Measurements from ENCODE around the gene C17orf113. TPM values are rescaled to one million over a fixed set of nuclear protein-coding genes. Genes with fewer than 3 reads are reported as not detected.

The C17orf113 gene
- total and polyA plus RNA-seq, 10 donors = 0.35 to 1.6 (median 0.63) TPM

- no peak for DNase-seq
- no peaks in the 10 kb centered on the region for H3K4me1 ChIP-seq
- no peaks in the 10 kb centered on the region for H3K36me3 ChIP-seq
- H3K9me3 ChIP-seq = no peaks in the 10 kb centered on the region
- whole genome bisulfite sequencing, 5 donors = 85 to 88% (median 86%) methylated on average over 8 of the region's 8 CpGs
- H3K27ac ChIP-seq = no peak overlapping the region
- intact Hi-C loops (cut with DNase I; ENCODE audit: low total_unique reads) = no loop called here
- TF ChIP-seq POLR2A (IDR thresholded peaks at IDR 0.05) (no peak), CTCF (IDR thresholded peaks at IDR 0.05 in 8 of 11, conservative IDR thresholded peaks at IDR 0.05 in 3 of 11) (no peak), POLR2AphosphoS5 (IDR thresholded peaks at IDR 0.05) (no peak)
- no peak overlapping the region for H3K4me3 ChIP-seq
- H3K27me3 ChIP-seq (replicated peaks in 1 of 7) = peaks cover 0 to 52% (median 10%) of the 10 kb centered on the region in 7 donors
Observed at GRCh38 chr17:42090964-42091790, 40.8 kb upstream of the C17orf113 start.

GRCh38 chr17:42088736-42089135 is 38.3 kb upstream of the C17orf113 start:
- intact Hi-C loops (cut with DNase I; ENCODE audit: low total_unique reads) = no loop called here
- TF ChIP-seq CTCF (IDR thresholded peaks at IDR 0.05 in 8 of 11, conservative IDR thresholded peaks at IDR 0.05 in 3 of 11) (no peak), POLR2AphosphoS5 (IDR thresholded peaks at IDR 0.05) (no peak), POLR2A (IDR thresholded peaks at IDR 0.05) (no peak)
- H3K36me3 ChIP-seq = no peaks in the 10 kb centered on the region
- H3K27me3 ChIP-seq (replicated peaks in 1 of 7) = peaks cover 0 to 41% (median 10%) of the 10 kb centered on the region in 7 donors
- no peak overlapping the region for H3K27ac ChIP-seq
- H3K4me3 ChIP-seq = no peak overlapping the region
- H3K4me1 ChIP-seq = no peaks in the 10 kb centered on the region
- no peak for DNase-seq
- WGBS, 5 donors = 87 to 89% (median 87%) methylated on average over 6 to 8 of the region's 8 CpGs
- H3K9me3 ChIP-seq = no peaks in the 10 kb centered on the region

GRCh38 chr17:42087736-42088705 is 37.6 kb upstream of the C17orf113 start:
- no peaks in the 10 kb centered on the region for H3K36me3 ChIP-seq
- no peak overlapping the region for H3K4me3 ChIP-seq
- WGBS, 5 donors = 69 to 83% (median 81%) methylated on average over 16 to 20 of the region's 20 CpGs
- no peak for DNase-seq
- no peak for TF ChIP-seq POLR2AphosphoS5 (IDR thresholded peaks at IDR 0.05)
- H3K9me3 ChIP-seq = no peaks in the 10 kb centered on the region
- peaks cover 0 to 41% (median 10%) of the 10 kb centered on the region in 7 donors for H3K27me3 ChIP-seq (replicated peaks in 1 of 7)
- intact Hi-C loops (cut with DNase I; ENCODE audit: low total_unique reads) = no loop called here
- no peak overlapping the region for H3K27ac ChIP-seq
- no peaks in the 10 kb centered on the region for H3K4me1 ChIP-seq

GRCh38 chr17:42087042-42087701 is 36.8 kb upstream of the C17orf113 start:
- no peak for DNase-seq
- intact Hi-C loops (cut with DNase I; ENCODE audit: low total_unique reads) = no loop called here
- Histone ChIP-seq H3K36me3 (no peaks in the 10 kb centered on the region), H3K27me3 (replicated peaks in 1 of 7) (peaks cover 0 to 41% (median 10%) of the 10 kb centered on the region in 7 donors), H3K27ac (no peak overlapping the region), H3K9me3 (no peaks in the 10 kb centered on the region), H3K4me1 (no peaks in the 10 kb centered on the region), H3K4me3 (no peak overlapping the region)
- TF ChIP-seq POLR2AphosphoS5 (IDR thresholded peaks at IDR 0.05) = no peak
- TF ChIP-seq CTCF (IDR thresholded peaks at IDR 0.05 in 8 of 11, conservative IDR thresholded peaks at IDR 0.05 in 3 of 11) = no peak
- no peak for TF ChIP-seq POLR2A (IDR thresholded peaks at IDR 0.05)
- 84 to 89% (median 85%) methylated on average over 7 of the region's 7 CpGs for WGBS, 5 donors

All from spleen (tissue), 11 donors.